Caco-2 (cell line): Measurements from ENCODE around the gene NDUFC1. TPM values are rescaled to one million over a fixed set of nuclear protein-coding genes. Genes with fewer than 3 reads are reported as not detected.
"Not testable (repeated sequence)": the region's sequence is repeated elsewhere in the genome, so short reads cannot be mapped to it uniquely, and the experiment has no call there.

Source experiments
- BruUV-seq: library from RNA; stranded (reverse); fragments of 400-500 nt; replicated peaks from 2 replicates; lab custom pipeline; 2021; lab: Mats Ljungman, UMichigan
- CTCF ChIA-PET: fragments of 300-600 bp; sonication (Branson Sonifier 250); formaldehyde crosslinking; loops from one replicate; lab custom pipeline; 2022; ENCODE audit warnings: antibody characterized with exemption; lab: Charles Lee
- POLR2A ChIA-PET: fragments of 300-600 bp; sonication (Branson Sonifier 250); formaldehyde crosslinking; loops from one replicate; lab custom pipeline; 2022; ENCODE audit warnings: antibody characterized with exemption; lab: Charles Lee
- DNase-seq, 2 experiments: peaks; one replicate each; pipeline versions ENCODE4 v3.0.0 to v3.0.0-alpha.2; 2020 to 2022
- H3K27me3 ChIP-seq: replicated peaks from 2 replicates; pipeline ENCODE4 v1.6.0; 2011; ENCODE audit warnings: low read length; ENCODE audit not compliant: control insufficient read depth, insufficient read depth
- H3K36me3 ChIP-seq: 2 replicates; pipeline ENCODE4 v1.5.1; 2011; ENCODE audit warnings: low read length; ENCODE audit not compliant: control insufficient read depth, insufficient read depth
- H3K4me1 ChIP-seq: fragments of 250-450 bp; sonication (Bioruptor Pico); 2 replicates; pipeline ENCODE4 v1.5.1; 2020; ENCODE audit warnings: mild to moderate bottlenecking
- H3K4me3 ChIP-seq: 2 replicates; pipeline ENCODE4 v1.5.1; 2011; ENCODE audit warnings: low read depth, mild to moderate bottlenecking, control low read depth, low read length
- H3K9me3 ChIP-seq: fragments of 250-450 bp; sonication (Bioruptor Pico); 2 replicates; pipeline ENCODE4 v1.5.1; 2020; ENCODE audit warnings: mild to moderate bottlenecking, moderate library complexity
- H3K27ac Mint-ChIP-seq: one replicate; pipeline ENCODE4 v1.8.0; 2022; ENCODE audit warnings: mixed read lengths; ENCODE audit not compliant: unreplicated experiment
- H3K27me3 Mint-ChIP-seq: one replicate; pipeline ENCODE4 v1.8.0; 2022; ENCODE audit warnings: mixed read lengths; ENCODE audit not compliant: insufficient read depth, unreplicated experiment
- H3K36me3 Mint-ChIP-seq: one replicate; pipeline ENCODE4 v1.8.0; 2022; ENCODE audit warnings: mild to moderate bottlenecking, mixed read lengths; ENCODE audit not compliant: insufficient read depth, unreplicated experiment
- H3K4me1 Mint-ChIP-seq: one replicate; pipeline ENCODE4 v1.8.0; 2022; ENCODE audit warnings: low read depth, mixed read lengths; ENCODE audit not compliant: unreplicated experiment
- H3K4me3 Mint-ChIP-seq: one replicate; pipeline ENCODE4 v1.8.0; 2022; ENCODE audit warnings: mild to moderate bottlenecking, moderate library complexity, mixed read lengths; ENCODE audit not compliant: unreplicated experiment
- H3K9me3 Mint-ChIP-seq: one replicate; pipeline ENCODE4 v1.8.0; 2022; ENCODE audit warnings: mixed read lengths; ENCODE audit not compliant: unreplicated experiment
- intact Hi-C: fragments of 100-400 bp; cut with micrococcal nuclease; formaldehyde crosslinking; loops from one replicate; pipeline ENCODE4 v1.10.0; 2022; ENCODE audit not compliant: unreplicated experiment
- total RNA-seq: library from RNA; stranded (reverse); gene quantifications from 2 replicates; pipeline ENCODE4 v1.2.3, GENCODE V29; 2022
- TF ChIP-seq, protein P1 (sequence below), 2 experiments: fragments of 200-600 bp in 1 of 2; IDR thresholded peaks; 1 replicate in 1 of 2; 2 replicates in 1 of 2; pipeline versions ENCODE4 v1.5.1 to v1.8.0; 2011 to 2022; ENCODE audit warnings: antibody characterized with exemption in 1 of 2, control low read depth in 1 of 2, inconsistent platforms in 1 of 2, low read depth in 1 of 2, low read length in 1 of 2, mild to moderate bottlenecking in 1 of 2, moderate library complexity in 1 of 2; ENCODE audit not compliant: insufficient read depth in 1 of 2, severe bottlenecking in 1 of 2, unreplicated experiment in 1 of 2

Gene NDUFC1
- total RNA-seq, 1 experiment from 2014 or later, result 69.4 TPM

DNA sequence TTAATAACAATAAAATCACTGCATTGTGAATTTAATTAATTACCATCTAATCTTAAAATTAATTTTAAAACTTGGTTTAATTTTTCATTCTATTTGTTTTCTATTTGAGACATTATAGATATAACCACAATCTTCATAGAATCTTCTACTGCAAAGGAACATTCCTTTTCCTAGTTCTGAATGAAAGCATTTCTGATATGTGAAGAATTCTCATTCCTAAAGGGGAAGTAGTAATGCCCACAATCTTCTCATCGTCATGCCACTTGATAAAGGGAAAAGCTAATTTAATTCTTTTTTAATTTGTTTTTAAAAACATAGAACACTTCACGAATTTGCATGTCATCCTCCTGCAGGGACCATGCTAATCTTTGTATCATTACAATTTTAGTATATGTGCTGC, 45.9 kb downstream of the NDUFC1 start:
- no peak overlapping the region for H3K27ac Mint-ChIP-seq
- Histone ChIP-seq H3K4me1 (no peaks in the 10 kb centered on the region), H3K9me3 (no peaks in the 10 kb centered on the region), H3K4me3 (no peak overlapping the region), H3K27me3 (no peaks in the 10 kb centered on the region), H3K36me3 (no peaks in the 10 kb centered on the region)
- DNase-seq, result no peak
- intact Hi-C loops, result no loop called here
- H3K4me1 Mint-ChIP-seq, result no peaks in the 10 kb centered on the region
- no peaks in the 10 kb centered on the region for H3K27me3 Mint-ChIP-seq
- no peak overlapping the region for H3K4me3 Mint-ChIP-seq
- BruUV-seq, result no TSS peak
- H3K9me3 Mint-ChIP-seq, result no peaks in the 10 kb centered on the region
- TF ChIP-seq, protein P1, sequence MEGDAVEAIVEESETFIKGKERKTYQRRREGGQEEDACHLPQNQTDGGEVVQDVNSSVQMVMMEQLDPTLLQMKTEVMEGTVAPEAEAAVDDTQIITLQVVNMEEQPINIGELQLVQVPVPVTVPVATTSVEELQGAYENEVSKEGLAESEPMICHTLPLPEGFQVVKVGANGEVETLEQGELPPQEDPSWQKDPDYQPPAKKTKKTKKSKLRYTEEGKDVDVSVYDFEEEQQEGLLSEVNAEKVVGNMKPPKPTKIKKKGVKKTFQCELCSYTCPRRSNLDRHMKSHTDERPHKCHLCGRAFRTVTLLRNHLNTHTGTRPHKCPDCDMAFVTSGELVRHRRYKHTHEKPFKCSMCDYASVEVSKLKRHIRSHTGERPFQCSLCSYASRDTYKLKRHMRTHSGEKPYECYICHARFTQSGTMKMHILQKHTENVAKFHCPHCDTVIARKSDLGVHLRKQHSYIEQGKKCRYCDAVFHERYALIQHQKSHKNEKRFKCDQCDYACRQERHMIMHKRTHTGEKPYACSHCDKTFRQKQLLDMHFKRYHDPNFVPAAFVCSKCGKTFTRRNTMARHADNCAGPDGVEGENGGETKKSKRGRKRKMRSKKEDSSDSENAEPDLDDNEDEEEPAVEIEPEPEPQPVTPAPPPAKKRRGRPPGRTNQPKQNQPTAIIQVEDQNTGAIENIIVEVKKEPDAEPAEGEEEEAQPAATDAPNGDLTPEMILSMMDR (IDR thresholded peaks at IDR 0.05; ENCODE audit: insufficient read depth in 1 of 2, low read depth in 1 of 2, low read length in 1 of 2, severe bottlenecking in 1 of 2, unreplicated experiment in 1 of 2), result no peak
- CTCF ChIA-PET, result no interaction called here
- no peaks in the 10 kb centered on the region for H3K36me3 Mint-ChIP-seq
- POLR2A ChIA-PET, result no interaction called here

DNA sequence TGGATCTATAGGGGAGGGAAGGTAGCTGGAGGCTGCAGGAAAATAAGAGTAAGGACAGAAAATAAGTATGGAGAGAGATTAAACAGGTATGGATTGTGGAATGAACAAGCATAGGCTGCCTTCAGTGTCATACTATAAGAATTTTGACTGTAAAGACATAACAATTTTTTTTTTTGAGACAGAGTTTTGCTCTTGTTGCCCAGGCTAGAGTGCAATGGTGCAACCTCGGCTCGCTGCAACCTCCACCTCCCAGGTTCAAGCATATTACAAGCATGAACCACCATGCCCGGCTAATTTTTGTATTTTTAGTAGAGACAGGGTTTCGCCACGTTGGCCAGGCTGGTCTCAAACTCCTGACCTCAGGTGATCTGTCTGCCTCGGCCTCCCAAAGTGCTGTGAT, 46.7 kb downstream of the NDUFC1 start:
- CTCF ChIA-PET, H3K4me1 ChIP-seq, H3K4me3 Mint-ChIP-seq, intact Hi-C loops, BruUV-seq, H3K36me3 Mint-ChIP-seq, H3K9me3 Mint-ChIP-seq, DNase-seq, H3K27me3 Mint-ChIP-seq, H3K4me3 ChIP-seq, H3K27me3 ChIP-seq, H3K27ac Mint-ChIP-seq, H3K36me3 ChIP-seq, POLR2A ChIA-PET, H3K4me1 Mint-ChIP-seq, H3K9me3 ChIP-seq: not testable (repeated sequence)

DNA sequence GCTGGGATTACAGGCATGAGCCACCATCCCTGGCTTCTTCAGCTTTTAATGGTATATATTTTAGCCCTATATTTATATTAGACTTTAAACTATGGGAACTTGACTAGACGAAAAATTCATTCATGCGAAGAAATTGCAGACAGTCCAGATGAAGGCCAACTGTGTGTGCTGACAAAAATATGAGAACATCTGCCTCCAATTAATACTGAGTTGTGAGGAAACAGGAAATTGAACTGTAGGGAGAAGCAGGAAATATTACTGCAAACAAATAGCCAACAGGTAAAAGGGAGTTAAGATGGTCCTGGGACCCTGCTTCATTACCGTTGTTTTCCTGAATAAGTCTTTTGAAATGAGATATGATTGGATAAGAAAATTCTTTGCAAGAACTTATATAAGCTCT, 48.6 kb downstream of the NDUFC1 start:
- Histone ChIP-seq H3K36me3 (no peaks in the 10 kb centered on the region), H3K4me3 (no peak overlapping the region), H3K9me3 (no peaks in the 10 kb centered on the region), H3K27me3 (no peaks in the 10 kb centered on the region), H3K4me1 (no peaks in the 10 kb centered on the region)
- CTCF ChIA-PET, result no interaction called here
- intact Hi-C loops, result no loop called here
- H3K4me3 Mint-ChIP-seq, result no peak overlapping the region
- no peaks in the 10 kb centered on the region for H3K36me3 Mint-ChIP-seq
- no peaks in the 10 kb centered on the region for H3K4me1 Mint-ChIP-seq
- H3K27me3 Mint-ChIP-seq, result no peaks in the 10 kb centered on the region
- TF ChIP-seq, protein P1 (IDR thresholded peaks at IDR 0.05; ENCODE audit: insufficient read depth in 1 of 2, low read depth in 1 of 2, low read length in 1 of 2, severe bottlenecking in 1 of 2, unreplicated experiment in 1 of 2), result no peak
- no peak for DNase-seq
- no peak overlapping the region for H3K27ac Mint-ChIP-seq
- H3K9me3 Mint-ChIP-seq, result no peaks in the 10 kb centered on the region
- POLR2A ChIA-PET, result no interaction called here
- no TSS peak for BruUV-seq

DNA sequence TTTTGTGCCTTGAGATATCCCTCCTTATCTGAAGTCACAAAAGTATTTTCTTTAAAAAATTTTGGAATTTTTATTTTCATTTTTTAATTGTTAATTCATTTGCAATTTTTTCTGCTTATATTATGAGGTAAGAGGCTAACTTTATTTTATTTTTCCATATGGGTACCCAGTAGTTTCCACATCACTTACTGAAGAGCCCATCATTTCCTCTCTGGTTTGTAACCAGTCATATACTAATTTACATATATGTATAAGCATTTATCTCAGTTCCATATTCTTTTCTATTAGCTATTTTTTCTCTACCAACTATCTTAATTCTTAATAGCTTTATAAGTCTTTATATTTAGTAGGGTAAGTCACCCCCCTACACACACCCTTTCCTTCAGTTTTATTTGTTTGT, 49.2 kb downstream of the NDUFC1 start:
- no TSS peak for BruUV-seq
- H3K36me3 Mint-ChIP-seq, result no peaks in the 10 kb centered on the region
- no peaks in the 10 kb centered on the region for H3K27me3 ChIP-seq
- CTCF ChIA-PET, result no interaction called here
- no peaks in the 10 kb centered on the region for H3K4me1 Mint-ChIP-seq
- TF ChIP-seq, protein P1 (IDR thresholded peaks at IDR 0.05; ENCODE audit: insufficient read depth in 1 of 2, low read depth in 1 of 2, low read length in 1 of 2, severe bottlenecking in 1 of 2, unreplicated experiment in 1 of 2), result no peak
- no peaks in the 10 kb centered on the region for H3K27me3 Mint-ChIP-seq
- H3K4me3 ChIP-seq, result no peak overlapping the region
- no peak overlapping the region for H3K4me3 Mint-ChIP-seq
- POLR2A ChIA-PET, result no interaction called here
- DNase-seq, result no peak
- H3K4me1 ChIP-seq, result no peaks in the 10 kb centered on the region
- H3K9me3 ChIP-seq, result no peaks in the 10 kb centered on the region
- no peak overlapping the region for H3K27ac Mint-ChIP-seq
- intact Hi-C loops, result no loop called here
- no peaks in the 10 kb centered on the region for H3K9me3 Mint-ChIP-seq
- no peaks in the 10 kb centered on the region for H3K36me3 ChIP-seq
